Measurements from ENCODE around the gene ZNF197.
"Not testable (repeated sequence)": the region's sequence is repeated elsewhere in the genome, so short reads cannot be mapped to it uniquely, and the experiment has no call there.

Gene ZNF197

GRCh38 chr3:44624749-44625480 is at the start of gene ZNF197:
TSS of gene ZNF197 (plus strand) at chr3:44625036. CDS start at chr3:44629155, 4,119 bp downstream.
- in situ Hi-C loops (cut with MboI; ENCODE audit: low sequenced_read_pairs) = no loop called here

- in situ Hi-C loops (cut with MboI; ENCODE audit: low sequenced_read_pairs) = no loop called here
These were observed 48.2 kb upstream of the ZNF197 start for GRCh38 chr3:44576613-44577012.

- in situ Hi-C loops (cut with MboI; ENCODE audit: low sequenced_read_pairs) = not testable (repeated sequence)
These were observed 47.4 kb upstream of the ZNF197 start for GRCh38 chr3:44577354-44577952.

- in situ Hi-C loops (cut with MboI; ENCODE audit: low sequenced_read_pairs) = not testable (repeated sequence)
These were observed 46.5 kb upstream of the ZNF197 start for GRCh38 chr3:44578316-44578715.

- in situ Hi-C loops (cut with MboI; ENCODE audit: low sequenced_read_pairs) = not testable (repeated sequence)
These were observed 45.8 kb upstream of the ZNF197 start for GRCh38 chr3:44578924-44579515.

GRCh38 chr3:44579749-44580148 is 45.1 kb upstream of the ZNF197 start:
- in situ Hi-C loops (cut with MboI; ENCODE audit: low sequenced_read_pairs) = not testable (repeated sequence)

GRCh38 chr3:44580971-44581370 is 43.9 kb upstream of the ZNF197 start:
- in situ Hi-C loops (cut with MboI; ENCODE audit: low sequenced_read_pairs) = not testable (repeated sequence)

- in situ Hi-C loops (cut with MboI; ENCODE audit: low sequenced_read_pairs) = no loop called here
These were observed 40.0 kb upstream of the ZNF197 start, which contains the start of gene ZNF660 for GRCh38 chr3:44584646-44585501. TSS of gene ZNF660 (plus strand) at chr3:44584964. CDS start at chr3:44594194, 9,230 bp downstream.

GRCh38 chr3:44596621-44597020 is 28.2 kb upstream of the ZNF197 start:
- in situ Hi-C loops (cut with MboI; ENCODE audit: low sequenced_read_pairs) = no loop called here

- in situ Hi-C loops (cut with MboI; ENCODE audit: low sequenced_read_pairs) = no loop called here
These were observed 23.1 kb upstream of the ZNF197 start for GRCh38 chr3:44601749-44602148.

GRCh38 chr3:44612678-44613077 is 12.2 kb upstream of the ZNF197 start:
- in situ Hi-C loops (cut with MboI; ENCODE audit: low sequenced_read_pairs) = no loop called here

- in situ Hi-C loops (cut with MboI; ENCODE audit: low sequenced_read_pairs) = no loop called here
These were observed 3.9 kb downstream of the ZNF197 start for GRCh38 chr3:44628716-44629115.

- in situ Hi-C loops (cut with MboI; ENCODE audit: low sequenced_read_pairs) = no loop called here
These were observed 7.4 kb downstream of the ZNF197 start for GRCh38 chr3:44632193-44632592.

GRCh38 chr3:44642337-44642736 is 17.5 kb downstream of the ZNF197 start:
- in situ Hi-C loops (cut with MboI; ENCODE audit: low sequenced_read_pairs) = no loop called here

GRCh38 chr3:44643024-44643423 is 18.2 kb downstream of the ZNF197 start:
- in situ Hi-C loops (cut with MboI; ENCODE audit: low sequenced_read_pairs) = no loop called here

- in situ Hi-C loops (cut with MboI; ENCODE audit: low sequenced_read_pairs) = no loop called here
These were observed 22.9 kb downstream of the ZNF197 start for GRCh38 chr3:44647771-44648170.

GRCh38 chr3:44648564-44649229 is 23.9 kb downstream of the ZNF197 start, which contains the start of gene ZNF35:
TSS of gene ZNF35 (plus strand) at chr3:44648732. CDS start at chr3:44651068, 2,336 bp downstream.
- in situ Hi-C loops (cut with MboI; ENCODE audit: low sequenced_read_pairs) = no loop called here

GRCh38 chr3:44649709-44650108 is 24.9 kb downstream of the ZNF197 start:
- in situ Hi-C loops (cut with MboI; ENCODE audit: low sequenced_read_pairs) = no loop called here

- in situ Hi-C loops (cut with MboI; ENCODE audit: low sequenced_read_pairs) = no loop called here
These were observed 29.2 kb downstream of the ZNF197 start for GRCh38 chr3:44654039-44654438.

GRCh38 chr3:44659015-44659414 is 34.2 kb downstream of the ZNF197 start:
- in situ Hi-C loops (cut with MboI; ENCODE audit: low sequenced_read_pairs) = no loop called here
